Ovary (tissue), 3 donors: ENCODE data around the gene CATSPER4.

Experiments used
- EP300 ChIP-seq: sonication (generic); formaldehyde crosslinking; IDR thresholded peaks from one replicate; pipeline ENCODE4 v1.6.1; 2017; ENCODE audit warnings: antibody characterized with exemption
- POLR2A ChIP-seq: fragments of 450-650 bp; IDR thresholded peaks from one replicate; pipeline ENCODE4 v1.6.1; 2017; ENCODE audit warnings: antibody characterized with exemption, mild to moderate bottlenecking, moderate library complexity
- TF ChIP-seq, protein P1 (sequence below), 3 donors: fragments of 450-650 bp in 2 of 3; fragments of 200-600 bp in 1 of 3; IDR thresholded peaks; one replicate each; pipeline versions ENCODE4 v1.5.1 to v1.8.0; 2016 to 2022; ENCODE audit warnings: antibody characterized with exemption in 3 of 3, mild to moderate bottlenecking in 1 of 3
- donor health status: DM: no; HTN: no; CAD: no.

DNA sequence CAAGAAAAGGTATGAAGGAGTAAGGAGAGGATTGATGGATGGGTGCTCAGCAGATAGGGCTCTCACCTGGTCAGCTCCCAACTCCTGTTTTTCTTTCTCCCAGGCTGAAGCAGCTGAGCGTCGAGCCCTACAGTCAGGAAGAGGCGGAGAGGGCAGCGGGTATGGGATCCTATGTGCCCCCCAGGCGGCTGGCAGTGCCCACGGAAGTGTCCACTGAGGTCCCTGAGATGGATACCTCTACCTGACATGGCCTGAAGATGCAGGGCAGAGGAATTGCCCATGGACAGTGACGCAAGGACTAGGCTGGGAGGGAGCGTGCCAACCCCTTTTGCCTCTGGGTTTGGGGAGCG is 20.0 kb upstream of the CATSPER4 start:
- TF ChIP-seq, protein P1, sequence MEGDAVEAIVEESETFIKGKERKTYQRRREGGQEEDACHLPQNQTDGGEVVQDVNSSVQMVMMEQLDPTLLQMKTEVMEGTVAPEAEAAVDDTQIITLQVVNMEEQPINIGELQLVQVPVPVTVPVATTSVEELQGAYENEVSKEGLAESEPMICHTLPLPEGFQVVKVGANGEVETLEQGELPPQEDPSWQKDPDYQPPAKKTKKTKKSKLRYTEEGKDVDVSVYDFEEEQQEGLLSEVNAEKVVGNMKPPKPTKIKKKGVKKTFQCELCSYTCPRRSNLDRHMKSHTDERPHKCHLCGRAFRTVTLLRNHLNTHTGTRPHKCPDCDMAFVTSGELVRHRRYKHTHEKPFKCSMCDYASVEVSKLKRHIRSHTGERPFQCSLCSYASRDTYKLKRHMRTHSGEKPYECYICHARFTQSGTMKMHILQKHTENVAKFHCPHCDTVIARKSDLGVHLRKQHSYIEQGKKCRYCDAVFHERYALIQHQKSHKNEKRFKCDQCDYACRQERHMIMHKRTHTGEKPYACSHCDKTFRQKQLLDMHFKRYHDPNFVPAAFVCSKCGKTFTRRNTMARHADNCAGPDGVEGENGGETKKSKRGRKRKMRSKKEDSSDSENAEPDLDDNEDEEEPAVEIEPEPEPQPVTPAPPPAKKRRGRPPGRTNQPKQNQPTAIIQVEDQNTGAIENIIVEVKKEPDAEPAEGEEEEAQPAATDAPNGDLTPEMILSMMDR (IDR thresholded peaks at IDR 0.05): no peak
- no peak for TF ChIP-seq EP300
- no peak for TF ChIP-seq POLR2A
